HL-60 (cell line): Measurements from ENCODE around the gene EFCAB6.

Source experiments
- DNase-seq, 2 experiments: peaks; one replicate each; pipeline ENCODE4 v3.0.0-alpha.2; 2010 to 2020; ENCODE audit warnings: low read depth in 1 of 2, low spot score in 1 of 2
- H3K27ac ChIP-seq: fragments of 250-450 bp; sonication (Bioruptor Pico); replicated peaks from 2 replicates; pipeline ENCODE4 v1.5.1; 2020; ENCODE audit warnings: mild to moderate bottlenecking, moderate library complexity
- H3K27me3 ChIP-seq: fragments of 250-450 bp; sonication (Bioruptor Pico); 2 replicates; pipeline ENCODE4 v1.5.1; 2021; ENCODE audit warnings: mild to moderate bottlenecking, moderate library complexity; ENCODE audit not compliant: insufficient read depth, poor library complexity, severe bottlenecking
- H3K4me3 ChIP-seq: replicated peaks from 2 replicates; pipeline ENCODE4 v1.5.1; 2011; ENCODE audit warnings: mild to moderate bottlenecking, control low read depth, low read length; ENCODE audit not compliant: insufficient read depth
- GABPA ChIP-seq: IDR thresholded peaks from 2 replicates; pipeline ENCODE4 v1.6.1; 2012; ENCODE audit warnings: low read depth
- POLR2AphosphoS5 ChIP-seq: IDR thresholded peaks from 2 replicates; pipeline ENCODE4 v1.6.1; 2012; ENCODE audit warnings: low read depth
- REST ChIP-seq: IDR thresholded peaks from 2 replicates; pipeline ENCODE4 v1.6.1; 2012; ENCODE audit warnings: low read depth; ENCODE audit not compliant: insufficient replicate concordance
- SPI1 ChIP-seq: IDR thresholded peaks from 2 replicates; pipeline ENCODE4 v1.6.1; 2012; ENCODE audit warnings: low read depth, mild to moderate bottlenecking, borderline replicate concordance
- TF ChIP-seq, protein P1 (sequence below): IDR thresholded peaks from one replicate; pipeline ENCODE4 v1.5.1; 2011; ENCODE audit warnings: low read length, control low read depth, inconsistent platforms; ENCODE audit not compliant: insufficient read depth

The EFCAB6 gene

DNA sequence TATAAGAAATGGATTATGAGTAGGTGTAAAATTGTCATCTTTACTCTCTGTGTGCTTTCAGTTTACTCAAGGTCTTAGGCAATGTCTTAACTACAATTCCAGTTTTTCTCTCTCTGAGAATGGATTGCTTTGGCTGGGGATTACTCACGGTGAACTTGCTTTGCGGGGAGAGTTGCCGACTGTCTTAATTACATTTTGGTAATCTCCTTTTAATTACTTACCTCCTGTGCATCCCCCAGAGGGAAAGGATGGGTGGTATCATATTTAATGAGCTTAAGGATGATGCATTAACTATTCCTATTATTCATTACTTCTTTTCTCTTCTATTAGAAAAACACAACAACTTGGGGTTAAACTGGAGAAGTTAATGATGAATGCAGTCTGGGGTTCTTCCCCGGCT is 240.9 kb downstream of the EFCAB6 start:
- H3K27me3 ChIP-seq: peaks cover 5% of the 10 kb centered on the region
- TF ChIP-seq GABPA: no peak
- TF ChIP-seq, protein P1, sequence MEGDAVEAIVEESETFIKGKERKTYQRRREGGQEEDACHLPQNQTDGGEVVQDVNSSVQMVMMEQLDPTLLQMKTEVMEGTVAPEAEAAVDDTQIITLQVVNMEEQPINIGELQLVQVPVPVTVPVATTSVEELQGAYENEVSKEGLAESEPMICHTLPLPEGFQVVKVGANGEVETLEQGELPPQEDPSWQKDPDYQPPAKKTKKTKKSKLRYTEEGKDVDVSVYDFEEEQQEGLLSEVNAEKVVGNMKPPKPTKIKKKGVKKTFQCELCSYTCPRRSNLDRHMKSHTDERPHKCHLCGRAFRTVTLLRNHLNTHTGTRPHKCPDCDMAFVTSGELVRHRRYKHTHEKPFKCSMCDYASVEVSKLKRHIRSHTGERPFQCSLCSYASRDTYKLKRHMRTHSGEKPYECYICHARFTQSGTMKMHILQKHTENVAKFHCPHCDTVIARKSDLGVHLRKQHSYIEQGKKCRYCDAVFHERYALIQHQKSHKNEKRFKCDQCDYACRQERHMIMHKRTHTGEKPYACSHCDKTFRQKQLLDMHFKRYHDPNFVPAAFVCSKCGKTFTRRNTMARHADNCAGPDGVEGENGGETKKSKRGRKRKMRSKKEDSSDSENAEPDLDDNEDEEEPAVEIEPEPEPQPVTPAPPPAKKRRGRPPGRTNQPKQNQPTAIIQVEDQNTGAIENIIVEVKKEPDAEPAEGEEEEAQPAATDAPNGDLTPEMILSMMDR: no peak
- no peak for TF ChIP-seq REST
- no peak for TF ChIP-seq POLR2AphosphoS5
- no peak for TF ChIP-seq SPI1
- H3K27ac ChIP-seq: no peak overlapping the region
- H3K4me3 ChIP-seq: no peak overlapping the region
- no peak for DNase-seq

GRCh38 chr22:43570531-43571165 is 241.5 kb downstream of the EFCAB6 start:
- H3K4me3 ChIP-seq: no peak overlapping the region
- TF ChIP-seq SPI1: peak; percentile 9; the same call in 1 of the 2 replicates
- no peak for TF ChIP-seq GABPA
- TF ChIP-seq, protein P1: no peak
- peaks cover under 1% of the 10 kb centered on the region for H3K27me3 ChIP-seq
- no peak overlapping the region for H3K27ac ChIP-seq
- no peak for DNase-seq

DNA sequence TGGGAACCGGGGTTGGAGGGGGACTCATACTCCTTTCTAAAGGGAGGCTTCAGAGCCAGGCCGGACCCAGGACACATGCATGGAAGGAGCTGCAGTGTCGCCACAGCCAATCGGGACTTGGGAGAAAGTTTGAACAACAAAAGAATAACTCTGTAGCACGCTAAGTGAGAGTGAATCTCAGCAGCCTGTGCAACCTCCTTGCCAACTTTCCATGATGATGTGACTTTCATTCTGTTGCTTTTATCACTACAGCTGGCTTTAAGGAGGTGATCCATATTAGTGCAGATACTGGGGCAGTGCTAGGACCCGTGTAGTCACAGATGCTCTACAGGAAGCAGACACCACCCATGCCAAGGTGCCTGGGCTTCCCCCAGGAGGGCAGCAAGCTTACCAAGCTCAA is 243.0 kb downstream of the EFCAB6 start:
- no peak overlapping the region for H3K4me3 ChIP-seq
- H3K27ac ChIP-seq: no peak overlapping the region
- TF ChIP-seq SPI1 (no peak), GABPA (no peak), REST (no peak), POLR2AphosphoS5 (no peak)
- TF ChIP-seq, protein P1: no peak
- no peaks in the 10 kb centered on the region for H3K27me3 ChIP-seq
- DNase-seq: no peak
